ENCODE measurements around the gene C5orf52.

The C5orf52 gene

GRCh38 chr5:157652377-157652692, 19.0 kb upstream of the C5orf52 start, which contains the start of gene SOX30:
Gene SOX30, minus strand, starts transcription at chr5:157652438. Its CDS starts 360 bp downstream, at chr5:157652078.
- H3K9me2 ChIP-seq (replicated peaks; ENCODE audit: insufficient read depth, low read length) = no peaks in the 10 kb centered on the region
- H3K79me2 ChIP-seq (ENCODE audit: low read length) = no peaks in the 10 kb centered on the region
- H4K20me1 ChIP-seq (ENCODE audit: insufficient read depth, low read length) = no peaks in the 10 kb centered on the region
- DNase-seq = no peak
- TF ChIP-seq EZH2 (optimal IDR thresholded peaks at IDR 0.05; ENCODE audit: low read depth, low read length) = no peak
- no peak for TF ChIP-seq EZH2phosphoT487 (IDR thresholded peaks at IDR 0.05; ENCODE audit: low read length)
- TF ChIP-seq CTCF (IDR thresholded peaks at IDR 0.05; ENCODE audit: low read length) = no peak
- H3K9me3 ChIP-seq (replicated peaks; ENCODE audit: insufficient read depth, low read length) = no peaks in the 10 kb centered on the region
- H3K4me3 ChIP-seq (ENCODE audit: low read length) = peak within 1 kb of the TSS; percentile 50; the same call in 1 of the 2 replicates
- no peaks in the 10 kb centered on the region for H3K27me3 ChIP-seq (replicated peaks; ENCODE audit: insufficient read depth, low read length)
- H3K9ac ChIP-seq (ENCODE audit: low read length) = no peak within 1 kb of the TSS
- no peaks in the 10 kb centered on the region for H3F3A ChIP-seq (ENCODE audit: insufficient read depth, low read length)
- peak within 1 kb of the TSS; percentile 83 for H3K4me2 ChIP-seq (ENCODE audit: low read depth, low read length)
- no peak within 1 kb of the TSS for H3K27ac ChIP-seq (ENCODE audit: low read length)
- 0 out of 2 replicates have a peak, but pooled peaks cover 3% of the 10 kb centered on the region for H3K4me1 ChIP-seq (ENCODE audit: low read length)
- peak within 1 kb of the TSS; percentile 90 for H2AFZ ChIP-seq (ENCODE audit: low read length)
- no peaks in the 10 kb centered on the region for H3K36me3 ChIP-seq (replicated peaks; ENCODE audit: insufficient read depth, low read length)

- no peaks in the 10 kb centered on the region for H4K20me1 ChIP-seq (ENCODE audit: insufficient read depth, low read length)
- no peaks in the 10 kb centered on the region for H3K4me1 ChIP-seq (ENCODE audit: low read length)
- no peaks in the 10 kb centered on the region for H3K36me3 ChIP-seq (replicated peaks; ENCODE audit: insufficient read depth, low read length)
- no peaks in the 10 kb centered on the region for H3K9me2 ChIP-seq (replicated peaks; ENCODE audit: insufficient read depth, low read length)
- H3K4me3 ChIP-seq (ENCODE audit: low read length) = no peak overlapping the region
- H3K4me2 ChIP-seq (ENCODE audit: low read depth, low read length) = no peak overlapping the region
- H2AFZ ChIP-seq (ENCODE audit: low read length) = no peak overlapping the region
- H3K79me2 ChIP-seq (ENCODE audit: low read length) = no peaks in the 10 kb centered on the region
- no peaks in the 10 kb centered on the region for H3F3A ChIP-seq (ENCODE audit: insufficient read depth, low read length)
- no peaks in the 10 kb centered on the region for H3K9me3 ChIP-seq (replicated peaks; ENCODE audit: insufficient read depth, low read length)
- H3K9ac ChIP-seq (ENCODE audit: low read length) = no peak overlapping the region
- no peak for DNase-seq
- no peak for TF ChIP-seq EZH2phosphoT487 (IDR thresholded peaks at IDR 0.05; ENCODE audit: low read length)
- TF ChIP-seq EZH2 (optimal IDR thresholded peaks at IDR 0.05; ENCODE audit: low read depth, low read length) = no peak
- TF ChIP-seq CTCF (IDR thresholded peaks at IDR 0.05; ENCODE audit: low read length) = no peak
- no peaks in the 10 kb centered on the region for H3K27me3 ChIP-seq (replicated peaks; ENCODE audit: insufficient read depth, low read length)
- no peak overlapping the region for H3K27ac ChIP-seq (ENCODE audit: low read length)
Observed at GRCh38 chr5:157657516-157657915, 13.8 kb upstream of the C5orf52 start.

- Histone ChIP-seq H3K27ac (ENCODE audit: low read length) (no peak overlapping the region), H3F3A (ENCODE audit: insufficient read depth, low read length) (no peaks in the 10 kb centered on the region), H3K4me1 (ENCODE audit: low read length) (no peaks in the 10 kb centered on the region), H3K9me3 (replicated peaks; ENCODE audit: insufficient read depth, low read length) (no peaks in the 10 kb centered on the region), H3K4me2 (ENCODE audit: low read depth, low read length) (no peak overlapping the region), H3K9ac (ENCODE audit: low read length) (no peak overlapping the region), H3K27me3 (replicated peaks; ENCODE audit: insufficient read depth, low read length) (no peaks in the 10 kb centered on the region), H3K9me2 (replicated peaks; ENCODE audit: insufficient read depth, low read length) (no peaks in the 10 kb centered on the region), H3K79me2 (ENCODE audit: low read length) (no peaks in the 10 kb centered on the region), H4K20me1 (ENCODE audit: insufficient read depth, low read length) (no peaks in the 10 kb centered on the region), H3K36me3 (replicated peaks; ENCODE audit: insufficient read depth, low read length) (no peaks in the 10 kb centered on the region), H2AFZ (ENCODE audit: low read length) (no peak overlapping the region), H3K4me3 (ENCODE audit: low read length) (no peak overlapping the region)
- no peak for DNase-seq
- TF ChIP-seq EZH2 (optimal IDR thresholded peaks at IDR 0.05; ENCODE audit: low read depth, low read length) = no peak
Observed at GRCh38 chr5:157658893-157659292, 12.4 kb upstream of the C5orf52 start.

- H3K4me3 ChIP-seq (ENCODE audit: low read length) = no peak overlapping the region
- no peaks in the 10 kb centered on the region for H3K36me3 ChIP-seq (replicated peaks; ENCODE audit: insufficient read depth, low read length)
- H2AFZ ChIP-seq (ENCODE audit: low read length) = no peak overlapping the region
- TF ChIP-seq CTCF (IDR thresholded peaks at IDR 0.05; ENCODE audit: low read length) (no peak), EZH2phosphoT487 (IDR thresholded peaks at IDR 0.05; ENCODE audit: low read length) (no peak), EZH2 (optimal IDR thresholded peaks at IDR 0.05; ENCODE audit: low read depth, low read length) (no peak)
- H3K27ac ChIP-seq (ENCODE audit: low read length) = no peak overlapping the region
- H3K4me2 ChIP-seq (ENCODE audit: low read depth, low read length) = no peak overlapping the region
- H3K9me2 ChIP-seq (replicated peaks; ENCODE audit: insufficient read depth, low read length) = no peaks in the 10 kb centered on the region
- no peak for DNase-seq
- no peaks in the 10 kb centered on the region for H3F3A ChIP-seq (ENCODE audit: insufficient read depth, low read length)
- H3K79me2 ChIP-seq (ENCODE audit: low read length) = no peaks in the 10 kb centered on the region
- no peak overlapping the region for H3K9ac ChIP-seq (ENCODE audit: low read length)
- H4K20me1 ChIP-seq (ENCODE audit: insufficient read depth, low read length) = no peaks in the 10 kb centered on the region
- H3K9me3 ChIP-seq (replicated peaks; ENCODE audit: insufficient read depth, low read length) = no peaks in the 10 kb centered on the region
- no peaks in the 10 kb centered on the region for H3K4me1 ChIP-seq (ENCODE audit: low read length)
- no peaks in the 10 kb centered on the region for H3K27me3 ChIP-seq (replicated peaks; ENCODE audit: insufficient read depth, low read length)
Observed at GRCh38 chr5:157659868-157660660, 11.3 kb upstream of the C5orf52 start.

Measured in MM.1S (cell line).